Activated naive CD8-positive, alpha-beta T cell treated with anti-CD3 and anti-CD28 coated beads for 36 hours (primary cell): ENCODE data around the gene TSHZ1. TPM values are rescaled to one million over a fixed set of nuclear protein-coding genes. Genes with fewer than 3 reads are reported as not detected.

ENCODE experiments used
- DNase-seq: peaks from one replicate; pipeline ENCODE4 v3.0.0; 2021
- H3K27ac Mint-ChIP-seq: one replicate; pipeline ENCODE4 v1.8.0; 2022; ENCODE audit warnings: mild to moderate bottlenecking, moderate library complexity, mixed read lengths
- H3K27me3 Mint-ChIP-seq: one replicate; pipeline ENCODE4 v1.8.0; 2022; ENCODE audit warnings: mild to moderate bottlenecking, mixed read lengths
- H3K36me3 Mint-ChIP-seq: one replicate; pipeline ENCODE4 v1.8.0; 2021; ENCODE audit warnings: mild to moderate bottlenecking, mixed read lengths
- H3K4me1 Mint-ChIP-seq: one replicate; pipeline ENCODE4 v1.8.0; 2021; ENCODE audit warnings: mixed read lengths
- H3K4me3 Mint-ChIP-seq: one replicate; pipeline ENCODE4 v1.8.0; 2022; ENCODE audit warnings: mild to moderate bottlenecking, moderate library complexity, mixed read lengths
- H3K9me3 Mint-ChIP-seq: one replicate; pipeline ENCODE4 v1.8.0; 2022; ENCODE audit warnings: mixed read lengths
- total RNA-seq, 2 experiments: library from RNA; stranded (reverse); gene quantifications; one replicate each; pipeline ENCODE4 v1.2.3, GENCODE V29; 2021

Gene TSHZ1
- total RNA-seq, 2 experiments from 2014 or later, result 11.2 to 11.4 TPM

DNA sequence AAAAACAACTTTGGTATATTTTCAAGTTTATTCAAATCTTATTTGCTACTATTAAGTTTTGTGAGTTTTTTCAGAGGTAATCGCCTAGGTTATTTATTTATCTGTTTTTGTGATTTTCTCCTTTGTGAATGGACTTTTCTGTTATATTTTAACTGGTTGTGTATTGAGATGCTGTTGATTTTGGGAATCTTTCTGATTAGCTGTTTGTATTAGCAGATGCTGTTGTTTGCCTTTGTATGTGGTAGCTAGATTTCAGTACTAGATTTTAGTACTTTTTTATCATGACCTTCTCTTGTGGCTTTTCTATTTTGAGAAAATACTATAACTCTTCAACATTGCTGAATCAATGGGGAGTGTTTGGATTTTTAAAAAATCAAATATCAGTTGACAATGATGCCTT is 42.4 kb downstream of the TSHZ1 start:
- no peaks in the 10 kb centered on the region for H3K9me3 Mint-ChIP-seq
- no peak overlapping the region for H3K27ac Mint-ChIP-seq
- no peaks in the 10 kb centered on the region for H3K27me3 Mint-ChIP-seq
- DNase-seq, result no peak
- peaks cover 42% of the 10 kb centered on the region for H3K4me1 Mint-ChIP-seq
- H3K36me3 Mint-ChIP-seq, result peaks cover 8% of the 10 kb centered on the region
- H3K4me3 Mint-ChIP-seq, result no peak overlapping the region

DNA sequence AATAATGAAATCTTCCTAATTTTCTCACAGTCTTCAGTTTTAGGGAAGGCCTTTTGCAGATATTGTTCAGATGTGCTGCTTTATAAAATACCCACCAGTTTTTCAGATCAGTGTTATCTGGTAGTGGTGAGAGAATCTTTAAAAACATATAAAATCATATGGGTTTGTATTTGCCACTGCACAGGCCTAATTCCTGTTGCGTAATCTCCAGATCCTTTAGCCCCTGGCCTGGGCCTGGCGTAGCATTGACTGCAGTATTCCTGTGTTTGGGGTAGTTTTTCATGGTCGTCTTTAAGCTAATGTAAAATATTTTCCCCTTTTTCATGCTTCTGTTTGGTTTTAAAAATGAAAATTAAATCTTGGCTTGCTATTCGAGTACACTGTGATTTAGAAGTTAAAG is 43.2 kb downstream of the TSHZ1 start:
- no peaks in the 10 kb centered on the region for H3K9me3 Mint-ChIP-seq
- H3K4me1 Mint-ChIP-seq, result peaks cover 35% of the 10 kb centered on the region
- H3K4me3 Mint-ChIP-seq, result no peak overlapping the region
- no peaks in the 10 kb centered on the region for H3K27me3 Mint-ChIP-seq
- H3K36me3 Mint-ChIP-seq, result peaks cover 8% of the 10 kb centered on the region
- no peak for DNase-seq
- no peak overlapping the region for H3K27ac Mint-ChIP-seq

DNA sequence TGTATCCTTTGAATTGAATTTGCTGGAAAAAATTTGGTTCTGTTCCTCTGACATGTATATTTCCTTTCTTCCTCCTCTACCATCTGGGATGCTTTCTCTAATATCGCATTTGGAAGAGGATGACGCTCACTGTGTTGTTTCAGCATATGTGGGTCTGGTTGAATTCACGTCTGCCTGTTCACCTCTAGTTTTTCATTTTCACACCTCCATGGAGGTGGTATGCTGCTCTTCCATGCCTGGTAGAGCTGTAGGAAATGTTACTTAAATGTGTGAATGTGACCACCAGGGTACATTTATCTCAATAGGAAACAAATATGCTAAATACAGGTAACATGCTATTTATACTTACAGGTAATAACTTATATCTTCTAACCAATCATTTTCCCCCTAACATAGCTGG is 44.5 kb downstream of the TSHZ1 start:
- Mint-ChIP-seq H3K4me1 (peaks cover 35% of the 10 kb centered on the region), H3K27me3 (no peaks in the 10 kb centered on the region), H3K9me3 (no peaks in the 10 kb centered on the region), H3K4me3 (no peak overlapping the region), H3K36me3 (peaks cover 3% of the 10 kb centered on the region), H3K27ac (no peak overlapping the region)
- DNase-seq, result no peak

DNA sequence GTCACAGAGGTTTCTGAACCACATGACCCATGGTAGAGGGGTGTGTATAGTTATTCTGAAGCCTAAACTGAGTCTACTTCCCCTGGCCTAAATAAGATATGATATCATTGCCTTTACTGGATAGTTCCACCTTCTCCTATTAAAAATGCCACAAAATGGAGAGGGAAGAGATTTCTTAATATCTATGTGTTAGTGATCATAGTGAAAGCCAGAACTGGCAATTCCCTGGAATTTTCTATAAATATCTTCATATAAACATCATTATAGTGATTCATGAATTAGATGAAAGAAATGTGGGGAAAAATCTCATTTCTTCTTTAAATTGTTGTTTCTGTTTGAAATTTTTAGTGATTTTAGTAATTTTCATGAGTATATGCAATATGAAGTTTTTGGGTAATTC is 45.8 kb downstream of the TSHZ1 start:
- no peak for DNase-seq
- Mint-ChIP-seq H3K4me3 (no peak overlapping the region), H3K27ac (no peak overlapping the region), H3K36me3 (peaks cover 2% of the 10 kb centered on the region), H3K9me3 (no peaks in the 10 kb centered on the region), H3K4me1 (peaks cover 36% of the 10 kb centered on the region), H3K27me3 (no peaks in the 10 kb centered on the region)

DNA sequence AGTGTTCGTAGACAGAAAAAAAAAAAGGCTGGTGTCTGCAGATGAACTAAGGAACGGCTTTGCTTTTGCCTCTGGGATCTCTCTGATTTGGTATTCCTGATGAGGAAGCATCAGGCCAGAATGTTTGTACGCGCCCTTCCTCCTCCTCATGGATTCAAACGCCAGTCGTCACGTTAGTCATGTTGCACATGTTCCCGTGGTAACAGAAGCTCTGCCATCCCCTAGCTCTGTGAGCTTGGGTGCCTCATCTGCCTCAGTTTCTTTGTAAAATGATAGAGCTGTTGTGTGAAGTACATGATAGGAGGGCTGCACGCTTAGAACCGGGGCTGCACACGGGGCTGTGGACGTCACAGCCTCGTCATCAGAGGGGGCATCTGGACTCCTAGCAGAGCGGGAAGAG is 47.0 kb downstream of the TSHZ1 start:
- Mint-ChIP-seq H3K9me3 (no peaks in the 10 kb centered on the region), H3K4me1 (peaks cover 41% of the 10 kb centered on the region), H3K27ac (no peak overlapping the region), H3K27me3 (no peaks in the 10 kb centered on the region), H3K4me3 (no peak overlapping the region), H3K36me3 (peaks cover 2% of the 10 kb centered on the region)
- no peak for DNase-seq

DNA sequence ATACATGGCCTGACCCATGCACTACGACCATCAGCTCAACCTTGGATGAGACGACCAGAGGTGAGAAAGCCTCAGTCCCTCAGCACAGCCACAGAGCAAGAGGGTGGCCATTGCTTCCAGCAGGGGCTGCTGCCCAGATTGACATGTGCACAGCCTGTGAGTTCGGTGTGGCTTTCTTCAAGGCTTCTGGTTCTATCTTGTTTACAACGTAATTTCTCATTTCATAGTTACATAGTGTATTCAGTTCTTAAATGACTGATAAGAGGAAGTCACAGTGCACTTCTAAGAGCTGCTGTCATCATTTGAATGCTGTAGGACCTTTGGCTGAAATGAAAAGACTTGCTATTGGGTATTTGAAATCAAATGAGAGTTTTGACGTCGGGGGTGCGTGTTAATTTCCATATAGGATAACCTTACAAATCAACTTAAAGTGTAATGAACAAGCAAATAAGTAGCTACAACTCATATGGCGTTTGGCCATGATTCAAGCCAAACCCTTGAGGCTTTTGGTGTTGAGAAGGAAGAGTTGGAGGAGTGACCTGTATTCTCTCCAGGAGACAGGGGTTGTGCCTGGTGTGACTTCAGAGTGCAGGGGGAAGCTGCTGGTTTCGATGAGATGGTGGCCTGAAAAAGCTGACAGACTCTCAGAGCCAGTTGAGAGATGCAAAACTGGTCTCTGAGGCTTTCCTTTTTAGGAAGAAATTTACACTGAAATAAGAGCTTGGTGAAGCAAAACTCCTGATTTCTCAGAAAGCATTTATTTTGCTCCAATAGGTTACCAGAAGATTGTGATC is 51.0 kb downstream of the TSHZ1 start:
- Mint-ChIP-seq H3K9me3 (no peaks in the 10 kb centered on the region), H3K27ac (no peak overlapping the region), H3K27me3 (no peaks in the 10 kb centered on the region), H3K4me3 (no peak overlapping the region), H3K4me1 (peaks cover 37% of the 10 kb centered on the region), H3K36me3 (peaks cover 4% of the 10 kb centered on the region)
- no peak for DNase-seq

DNA sequence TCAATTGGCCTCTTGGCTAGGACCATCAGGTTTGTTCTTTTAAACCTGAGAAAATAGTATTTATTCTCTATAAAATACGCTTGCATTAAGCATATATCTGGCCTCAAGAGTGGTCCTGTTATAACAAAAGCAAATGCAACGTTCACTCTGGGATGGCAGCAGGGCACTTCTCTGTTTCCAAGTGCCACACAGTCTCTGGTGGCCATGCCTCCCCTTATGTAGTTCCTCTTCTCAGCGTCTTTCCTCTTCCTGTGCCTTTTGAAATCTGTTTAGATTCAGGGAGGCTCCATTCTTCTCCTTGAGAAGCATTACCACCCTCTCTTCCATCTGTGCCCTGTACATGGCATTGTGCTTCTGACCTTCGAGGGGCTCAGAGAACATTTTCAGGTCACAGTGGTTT is 51.9 kb downstream of the TSHZ1 start:
- no peak overlapping the region for H3K27ac Mint-ChIP-seq
- no peak for DNase-seq
- H3K27me3 Mint-ChIP-seq, result no peaks in the 10 kb centered on the region
- no peaks in the 10 kb centered on the region for H3K9me3 Mint-ChIP-seq
- H3K36me3 Mint-ChIP-seq, result peaks cover 4% of the 10 kb centered on the region
- H3K4me3 Mint-ChIP-seq, result no peak overlapping the region
- H3K4me1 Mint-ChIP-seq, result peaks cover 39% of the 10 kb centered on the region

DNA sequence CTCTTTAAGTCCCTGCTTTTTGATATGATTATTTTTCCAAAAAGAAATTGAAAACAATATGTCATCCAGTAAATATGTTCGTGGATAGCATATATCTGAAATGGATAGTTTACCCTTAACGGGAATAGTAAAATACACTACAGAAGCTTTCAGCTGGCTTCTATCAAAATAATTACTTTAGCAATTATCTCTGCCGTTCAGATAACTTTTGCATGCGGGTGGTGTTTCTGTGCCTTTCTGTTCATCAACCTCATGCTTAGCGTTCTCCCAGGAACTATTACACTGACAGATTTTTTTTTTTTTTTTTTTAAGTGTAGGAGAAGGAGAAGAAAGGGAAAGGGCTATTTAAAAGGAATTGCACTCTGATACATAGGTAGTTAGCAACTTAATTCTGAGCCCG is 53.6 kb downstream of the TSHZ1 start:
- H3K27me3 Mint-ChIP-seq, result no peaks in the 10 kb centered on the region
- DNase-seq, result no peak
- H3K36me3 Mint-ChIP-seq, result peaks cover 2% of the 10 kb centered on the region
- peaks cover 43% of the 10 kb centered on the region for H3K4me1 Mint-ChIP-seq
- H3K27ac Mint-ChIP-seq, result no peak overlapping the region
- no peak overlapping the region for H3K4me3 Mint-ChIP-seq
- no peaks in the 10 kb centered on the region for H3K9me3 Mint-ChIP-seq

DNA sequence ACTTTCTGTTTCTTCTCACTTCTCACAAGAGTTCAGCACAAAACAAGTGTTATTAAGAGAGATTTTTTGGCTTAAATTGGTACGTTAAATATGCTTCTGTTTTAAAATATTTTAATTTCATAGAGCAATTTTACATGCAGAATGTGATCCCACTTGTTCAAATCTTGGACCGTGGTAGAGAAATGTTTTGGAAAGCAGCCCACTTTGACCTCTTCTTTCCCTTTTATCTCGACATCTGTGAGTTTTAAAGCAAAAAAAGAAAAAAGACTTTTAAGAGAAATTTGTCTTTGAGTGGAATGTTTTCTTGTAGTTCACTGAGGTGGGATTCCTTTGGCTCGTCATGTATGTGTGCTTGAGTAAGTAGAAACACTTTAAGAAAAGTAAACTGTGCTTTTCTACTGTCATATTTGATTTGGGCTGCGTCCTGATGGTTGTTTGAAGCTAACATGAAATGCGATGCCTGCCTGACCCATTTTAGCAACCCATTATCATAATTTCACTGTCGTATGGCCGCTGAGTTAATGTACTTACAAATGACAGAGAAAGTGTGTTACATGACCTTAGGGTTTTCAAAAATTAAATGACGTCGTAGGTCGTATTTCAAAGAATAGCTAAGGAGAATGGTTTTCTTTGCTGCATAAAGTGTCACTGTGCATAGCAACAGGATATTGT is 54.5 kb downstream of the TSHZ1 start:
- peaks cover 2% of the 10 kb centered on the region for H3K36me3 Mint-ChIP-seq
- H3K27ac Mint-ChIP-seq, result no peak overlapping the region
- no peak overlapping the region for H3K4me3 Mint-ChIP-seq
- no peak for DNase-seq
- H3K4me1 Mint-ChIP-seq, result peaks cover 45% of the 10 kb centered on the region
- H3K9me3 Mint-ChIP-seq, result no peaks in the 10 kb centered on the region
- H3K27me3 Mint-ChIP-seq, result no peaks in the 10 kb centered on the region

DNA sequence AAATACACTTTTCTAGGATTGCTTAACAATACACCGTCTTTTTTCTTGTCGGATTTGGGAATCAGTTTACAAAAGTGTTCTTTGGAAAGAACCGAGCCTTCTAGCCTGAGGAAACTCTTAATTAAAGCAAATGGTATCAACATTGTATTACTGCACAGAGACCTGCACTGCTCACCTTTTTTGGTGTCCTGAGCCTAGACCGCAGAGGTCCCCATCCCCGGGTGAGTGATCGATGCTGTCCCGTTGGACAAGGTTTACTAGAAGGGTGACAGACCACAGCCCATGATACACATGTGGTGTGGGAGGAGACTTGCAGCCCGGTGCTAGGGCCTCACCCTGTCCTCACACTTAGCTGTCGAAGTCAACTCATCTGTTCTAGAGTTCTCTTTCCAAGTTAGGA is 55.3 kb downstream of the TSHZ1 start:
- H3K4me3 Mint-ChIP-seq, result no peak overlapping the region
- peaks cover 2% of the 10 kb centered on the region for H3K36me3 Mint-ChIP-seq
- peaks cover 48% of the 10 kb centered on the region for H3K4me1 Mint-ChIP-seq
- no peak overlapping the region for H3K27ac Mint-ChIP-seq
- no peaks in the 10 kb centered on the region for H3K27me3 Mint-ChIP-seq
- no peak for DNase-seq
- no peaks in the 10 kb centered on the region for H3K9me3 Mint-ChIP-seq

DNA sequence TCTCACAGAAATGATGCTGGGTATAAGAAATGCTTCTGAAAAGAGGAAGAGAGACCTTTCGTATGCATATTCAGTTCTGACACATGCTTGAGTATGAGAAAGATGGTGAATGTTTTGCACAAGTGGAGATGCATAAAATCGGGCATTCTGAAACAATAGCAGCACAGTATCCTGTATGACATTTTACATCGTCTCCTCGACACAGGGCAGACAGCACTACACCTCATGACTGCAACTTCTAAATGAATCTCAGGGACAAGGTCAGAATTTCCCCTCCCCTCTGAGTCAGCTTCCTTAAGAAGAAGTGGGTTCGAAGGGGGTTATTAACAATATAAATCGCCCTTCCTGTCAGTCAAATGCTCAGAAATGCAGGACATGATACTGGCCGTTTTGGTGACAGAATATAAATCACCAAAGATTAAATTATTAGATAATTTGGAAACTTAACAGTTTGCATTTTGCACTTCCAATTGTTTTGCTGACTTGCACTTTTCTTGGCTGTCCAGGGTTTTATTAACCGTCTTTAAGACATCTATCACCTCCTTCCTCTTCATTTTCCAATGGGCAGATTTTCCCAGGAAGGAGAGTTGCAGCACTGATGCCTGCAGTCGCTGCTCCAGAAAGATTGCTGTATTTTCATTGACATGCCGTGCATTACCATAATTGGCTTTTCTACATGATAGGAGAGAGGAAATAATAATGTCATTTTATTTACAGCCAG is 57.2 kb downstream of the TSHZ1 start:
- Mint-ChIP-seq H3K27ac (peak overlapping the region; percentile 13), H3K36me3 (peaks cover 2% of the 10 kb centered on the region), H3K9me3 (no peaks in the 10 kb centered on the region), H3K4me3 (no peak overlapping the region), H3K27me3 (no peaks in the 10 kb centered on the region), H3K4me1 (peaks cover 45% of the 10 kb centered on the region)
- DNase-seq, result no peak

DNA sequence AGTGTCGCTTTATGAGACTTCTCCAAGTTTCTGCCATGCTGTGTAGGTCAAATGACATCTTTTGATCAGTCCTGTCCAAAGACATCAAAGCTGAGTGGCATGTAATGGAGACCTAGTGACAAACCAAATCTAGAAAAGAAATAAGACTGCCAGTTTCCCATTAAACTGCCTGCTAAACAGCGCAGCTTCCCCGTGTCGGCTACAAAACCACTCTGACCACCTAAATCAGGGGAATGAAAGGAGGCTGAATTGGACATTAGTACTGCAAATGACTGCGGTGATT is 57.7 kb downstream of the TSHZ1 start:
- peaks cover 45% of the 10 kb centered on the region for H3K4me1 Mint-ChIP-seq
- H3K36me3 Mint-ChIP-seq, result peaks cover 2% of the 10 kb centered on the region
- no peak overlapping the region for H3K4me3 Mint-ChIP-seq
- no peak for DNase-seq
- H3K9me3 Mint-ChIP-seq, result no peaks in the 10 kb centered on the region
- H3K27ac Mint-ChIP-seq, result no peak overlapping the region
- no peaks in the 10 kb centered on the region for H3K27me3 Mint-ChIP-seq

DNA sequence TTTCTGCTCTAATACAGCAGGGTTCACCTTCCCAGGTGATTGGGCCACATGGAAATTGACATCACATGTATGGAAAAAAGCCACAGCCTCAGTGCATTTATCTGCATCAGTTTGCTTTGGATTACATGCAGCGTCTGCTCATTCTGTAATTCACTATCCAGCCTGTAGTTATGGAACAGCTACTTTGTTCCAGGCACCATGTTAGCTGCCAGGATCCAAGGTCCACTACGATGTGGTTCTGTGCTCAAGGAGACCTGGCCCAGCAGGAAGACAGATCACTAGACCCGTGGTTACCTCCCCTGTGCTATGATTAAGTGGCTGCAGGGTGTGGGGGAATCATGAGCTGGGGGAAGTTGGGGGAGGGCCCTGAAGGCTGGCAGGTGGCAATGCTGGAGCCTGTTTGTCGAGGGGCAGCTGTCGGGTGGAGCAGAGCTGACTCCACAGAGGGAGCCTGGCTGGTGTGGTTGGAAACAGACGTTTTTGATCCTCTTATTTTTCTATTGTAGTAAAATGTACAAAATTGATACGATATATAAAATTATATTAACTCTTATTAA is 58.6 kb downstream of the TSHZ1 start:
- Mint-ChIP-seq H3K4me3 (no peak overlapping the region), H3K27ac (no peak overlapping the region), H3K9me3 (no peaks in the 10 kb centered on the region), H3K4me1 (peaks cover 47% of the 10 kb centered on the region), H3K36me3 (peaks cover 2% of the 10 kb centered on the region), H3K27me3 (no peaks in the 10 kb centered on the region)
- no peak for DNase-seq

DNA sequence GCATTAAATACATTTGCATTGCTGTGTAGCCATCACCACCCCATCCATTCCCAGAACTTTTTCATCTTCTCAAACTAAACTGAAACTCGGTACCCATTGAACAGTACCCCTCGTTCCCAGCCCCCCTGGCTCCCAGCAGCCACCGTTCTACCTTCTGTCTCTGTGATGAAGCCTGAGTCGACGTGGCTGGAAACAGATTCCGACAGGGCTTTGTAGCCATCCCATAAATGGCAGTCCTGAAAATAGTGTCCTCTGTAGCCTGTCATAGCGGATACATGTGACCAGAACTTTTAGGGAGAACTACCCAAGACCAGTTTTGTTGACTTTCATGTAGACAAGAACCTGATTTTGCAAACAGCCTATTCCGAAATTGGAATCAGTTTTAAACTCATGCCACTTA is 59.1 kb downstream of the TSHZ1 start:
- Mint-ChIP-seq H3K27me3 (no peaks in the 10 kb centered on the region), H3K36me3 (peaks cover 2% of the 10 kb centered on the region), H3K27ac (no peak overlapping the region), H3K9me3 (no peaks in the 10 kb centered on the region), H3K4me1 (peaks cover 49% of the 10 kb centered on the region), H3K4me3 (no peak overlapping the region)
- no peak for DNase-seq

DNA sequence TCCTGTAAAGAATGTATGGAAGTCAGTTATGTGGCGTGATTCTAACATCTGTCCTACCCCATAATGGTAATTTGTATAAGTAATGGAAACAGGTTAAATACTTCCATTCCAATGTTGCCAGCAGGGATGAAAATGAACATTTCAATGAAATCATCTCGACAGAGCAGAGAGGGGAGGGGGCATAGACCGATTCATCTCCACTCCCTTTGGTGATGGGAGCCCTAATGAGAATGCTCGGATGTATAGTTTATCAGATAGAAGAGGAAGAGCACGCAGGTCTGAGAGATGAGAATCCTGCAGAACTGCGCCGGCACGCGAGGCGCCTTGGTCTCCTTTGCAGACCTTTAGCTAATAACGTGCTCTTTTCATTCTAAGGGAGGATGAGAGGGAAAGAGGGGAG is 61.4 kb downstream of the TSHZ1 start:
- H3K36me3 Mint-ChIP-seq, result no peaks in the 10 kb centered on the region
- no peak overlapping the region for H3K27ac Mint-ChIP-seq
- H3K9me3 Mint-ChIP-seq, result no peaks in the 10 kb centered on the region
- no peaks in the 10 kb centered on the region for H3K27me3 Mint-ChIP-seq
- no peak for DNase-seq
- H3K4me1 Mint-ChIP-seq, result peaks cover 47% of the 10 kb centered on the region
- no peak overlapping the region for H3K4me3 Mint-ChIP-seq
